Esophagus squamous epithelium (tissue), 5 donors: ENCODE data around the gene CSMD2. TPM values are rescaled to one million over a fixed set of nuclear protein-coding genes. Genes with fewer than 3 reads are reported as not detected.

Source experiments
- DNase-seq: peaks from one replicate; lab custom pipeline; 2025; lab: John Stamatoyannopoulos, UW
- H3K27ac ChIP-seq, 4 donors: fragments of 200-600 bp; sonication (generic); one replicate each; pipeline ENCODE4 v1.5.1; 2016 to 2019; ENCODE audit warnings: mild to moderate bottlenecking in 1 of 4
- H3K27me3 ChIP-seq, 4 donors: fragments of 200-600 bp; sonication (generic); 1 replicate in 3 of 4; 2 replicates in 1 of 4; pipeline versions ENCODE4 v1.5.1 to v1.6.0; 2017 to 2021; ENCODE audit warnings: antibody characterized with exemption in 1 of 4
- H3K36me3 ChIP-seq, 3 donors: fragments of 200-600 bp; sonication (generic); one replicate each; pipeline ENCODE4 v1.5.1; 2016 to 2019
- H3K4me1 ChIP-seq, 3 donors: fragments of 200-600 bp; sonication (generic); one replicate each; pipeline ENCODE4 v1.5.1; 2017 to 2019
- H3K4me3 ChIP-seq, 4 donors: fragments of 200-600 bp; sonication (generic); 1 replicate in 3 of 4; 2 replicates in 1 of 4; pipeline ENCODE4 v1.5.1; 2016 to 2019; ENCODE audit warnings: mild to moderate bottlenecking in 2 of 4, moderate library complexity in 1 of 4
- H3K9me3 ChIP-seq, 3 donors: fragments of 200-600 bp; sonication (generic); one replicate each; pipeline ENCODE4 v1.5.1; 2016 to 2019
- CTCF ChIP-seq, 6 experiments: fragments of 450-650 bp in 4 of 6; fragments of 200-600 bp in 2 of 6; sonication (generic) in 2 of 6; IDR thresholded peaks; one replicate each; pipeline ENCODE4 v1.5.1; 2016 to 2019; ENCODE audit warnings: antibody characterized with exemption in 6 of 6, mild to moderate bottlenecking in 4 of 6, moderate library complexity in 4 of 6
- POLR2A ChIP-seq, 4 donors: fragments of 450-650 bp; IDR thresholded peaks; one replicate each; pipeline ENCODE4 v1.6.1; 2017; ENCODE audit warnings: antibody characterized with exemption in 4 of 4, mild to moderate bottlenecking in 4 of 4, moderate library complexity in 3 of 4
- WGBS, 2 donors: methylation state at CpG; one replicate each; pipeline ENCODE4 v1.1.5; 2018; 5-methylcytosine and 5-hydroxymethylcytosine counted together
- intact Hi-C: fragments of 100-400 bp; cut with DNase I; formaldehyde crosslinking; loops from one replicate; pipeline ENCODE4 v1.15.0; 2022
- total RNA-seq, 4 donors: library from RNA; depleted of rRNA; stranded (reverse); fragments of >200 nt; gene quantifications; one replicate each; pipeline ENCODE4 v1.1.0, GENCODE V29; 2016
- donor health status: DM: yes; HTN: yes; CAD: no.

Gene CSMD2
- total RNA-seq, 4 donors from 2014 or later = under 0.01 to 0.13 TPM; not detected in 2

- peaks cover 0 to 38% (median 0%) of the 10 kb centered on the region in 4 donors for H3K27me3 ChIP-seq
- intact Hi-C loops = no loop called here
- no peaks in the 10 kb centered on the region for H3K36me3 ChIP-seq
- DNase-seq = no peak
- no peak overlapping the region for H3K27ac ChIP-seq
- no peak for TF ChIP-seq CTCF (IDR thresholded peaks at IDR 0.05)
- TF ChIP-seq POLR2A (IDR thresholded peaks at IDR 0.05) = no peak
- no peaks in the 10 kb centered on the region for H3K9me3 ChIP-seq
- WGBS, 2 donors = 23 to 38% methylated on average over 1 of the region's 1 CpG
- H3K4me3 ChIP-seq = no peak overlapping the region
- no peaks in the 10 kb centered on the region for H3K4me1 ChIP-seq
These were observed 311.6 kb downstream of the CSMD2 start for GRCh38 chr1:33853431-33853830.

- no peak for DNase-seq
These were observed 312.3 kb downstream of the CSMD2 start for GRCh38 chr1:33852711-33853110.

GRCh38 chr1:33850481-33850880, 314.5 kb downstream of the CSMD2 start:
- Histone ChIP-seq H3K36me3 (no peaks in the 10 kb centered on the region), H3K27ac (no peak overlapping the region), H3K4me1 (no peaks in the 10 kb centered on the region), H3K4me3 (no peak overlapping the region), H3K9me3 (no peaks in the 10 kb centered on the region), H3K27me3 (peaks cover 0 to 19% (median 0%) of the 10 kb centered on the region in 4 donors)
- intact Hi-C loops = no loop called here
- DNase-seq = no peak
- TF ChIP-seq CTCF (IDR thresholded peaks at IDR 0.05) (no peak), POLR2A (IDR thresholded peaks at IDR 0.05) (no peak)
- WGBS, 2 donors = 70 to 80% methylated on average over 1 of the region's 1 CpG

More at GRCh38 chr1:33852711-33853110, 312.3 kb downstream of the CSMD2 start:
- Histone ChIP-seq H3K27ac (no peak overlapping the region), H3K9me3 (no peaks in the 10 kb centered on the region), H3K4me3 (no peak overlapping the region), H3K27me3 (peaks cover 0 to 38% (median 0%) of the 10 kb centered on the region in 4 donors), H3K4me1 (no peaks in the 10 kb centered on the region), H3K36me3 (no peaks in the 10 kb centered on the region)
- TF ChIP-seq POLR2A (IDR thresholded peaks at IDR 0.05) (no peak), CTCF (IDR thresholded peaks at IDR 0.05) (no peak)
- intact Hi-C loops = no loop called here

- intact Hi-C loops = no loop called here
- Histone ChIP-seq H3K27ac (no peak overlapping the region), H3K4me1 (no peaks in the 10 kb centered on the region), H3K4me3 (no peak overlapping the region), H3K9me3 (no peaks in the 10 kb centered on the region), H3K27me3 (peaks cover 0 to 11% (median 0%) of the 10 kb centered on the region in 4 donors), H3K36me3 (no peaks in the 10 kb centered on the region)
- WGBS, 2 donors = 78% methylated on average over 1 of the region's 1 CpG; no CpG with 5 or more reads in 1 of the 2 donors
- no peak for TF ChIP-seq POLR2A (IDR thresholded peaks at IDR 0.05)
- no peak for TF ChIP-seq CTCF (IDR thresholded peaks at IDR 0.05)
- DNase-seq = no peak
These were observed 315.8 kb downstream of the CSMD2 start for GRCh38 chr1:33849211-33849610.

GRCh38 chr1:33848205-33848937, 316.7 kb downstream of the CSMD2 start:
- intact Hi-C loops = no loop called here
- Histone ChIP-seq H3K9me3 (no peaks in the 10 kb centered on the region), H3K27me3 (peaks cover 0 to 4% (median 0%) of the 10 kb centered on the region in 4 donors), H3K4me1 (no peaks in the 10 kb centered on the region), H3K4me3 (no peak overlapping the region), H3K27ac (no peak overlapping the region), H3K36me3 (no peaks in the 10 kb centered on the region)
- WGBS, 2 donors = 62 to 69% methylated on average over 4 of the region's 4 CpGs
- no peak for DNase-seq
- TF ChIP-seq POLR2A (IDR thresholded peaks at IDR 0.05) (no peak), CTCF (IDR thresholded peaks at IDR 0.05) (no peak)
